NCI-H446 (cell line): ENCODE data around the gene EBP.
A peak's percentile ranks its signal among the peaks of the same experiment; 100 is the strongest.
"Not testable (repeated sequence)": the region's sequence is repeated elsewhere in the genome, so short reads cannot be mapped to it uniquely, and the experiment has no call there.

ENCODE experiments used
- DNase-seq, 2 experiments: peaks; one replicate each; lab custom pipeline; 2025; lab: John Stamatoyannopoulos, UW

EBP gene

DNA sequence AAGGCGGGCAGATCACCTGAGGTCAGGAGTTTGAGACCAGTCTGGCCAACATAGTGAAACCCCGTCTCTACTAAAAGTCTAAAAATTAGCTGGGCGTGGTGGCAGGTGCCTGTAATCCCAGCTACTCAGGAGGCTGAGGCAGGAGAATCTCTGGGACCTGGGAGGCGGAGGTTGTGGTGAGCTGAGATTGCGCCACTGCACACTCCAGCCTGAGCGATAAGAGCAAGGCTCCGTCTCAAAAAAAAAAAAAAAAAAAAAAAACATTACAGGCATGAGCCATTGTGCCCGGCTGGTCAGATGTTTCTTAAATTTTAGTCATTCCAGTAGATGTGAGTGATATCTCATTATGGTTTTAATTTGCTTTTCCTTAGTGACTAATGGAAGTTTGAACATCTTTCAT lies 4.2 kb downstream of the EBP start:
- not testable (repeated sequence) for DNase-seq

DNA sequence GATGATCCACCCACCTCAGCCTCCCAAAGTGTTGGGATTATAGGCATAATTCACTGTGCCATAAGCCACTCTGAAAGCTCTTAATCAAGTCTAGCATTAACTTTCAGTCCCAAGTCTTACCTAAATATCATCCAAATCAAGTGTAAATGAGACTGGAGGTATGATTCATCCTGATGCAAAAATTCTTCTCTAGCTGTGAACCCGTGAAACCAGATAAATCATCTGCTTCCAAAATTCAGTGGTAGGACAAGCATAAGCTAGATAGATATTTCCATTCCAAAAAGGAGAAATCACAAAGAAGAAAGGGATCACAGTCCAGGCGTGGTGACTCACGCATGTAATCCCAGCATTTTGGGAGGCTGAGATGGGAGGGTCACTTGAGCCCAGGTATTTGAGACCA lies 9.1 kb downstream of the EBP start:
- DNase-seq = no peak

DNA sequence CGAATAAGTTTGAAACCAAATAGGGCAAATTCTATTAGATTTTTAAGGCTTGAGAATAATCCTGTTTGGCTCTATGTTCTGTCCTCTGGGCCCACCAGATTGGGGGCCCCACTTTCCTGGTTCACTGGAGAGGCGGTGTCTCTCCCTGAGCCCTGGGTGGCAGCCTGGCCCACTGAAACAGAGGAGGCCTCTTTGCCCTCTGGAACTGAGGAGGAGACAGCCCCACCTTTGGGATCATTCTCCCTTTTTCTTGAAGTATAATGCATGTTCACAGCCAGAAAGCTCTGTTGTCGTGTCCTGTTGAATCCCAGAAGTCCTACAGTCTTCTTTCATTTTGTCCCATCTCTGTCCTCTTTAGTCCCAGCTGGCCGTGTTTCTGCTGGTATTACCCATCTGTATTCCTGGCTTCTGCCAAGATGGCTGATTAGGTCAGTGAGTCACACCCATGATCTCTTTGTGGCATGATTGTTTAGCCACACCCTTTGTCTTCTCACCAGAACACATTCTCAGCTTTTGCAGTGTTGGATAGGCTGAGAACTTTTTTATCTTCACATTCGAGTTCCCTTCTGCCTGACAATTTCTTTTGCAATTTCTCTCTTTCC lies 9.9 kb downstream of the EBP start:
- peak in 1 of 2 experiments; percentile 24 for DNase-seq

DNA sequence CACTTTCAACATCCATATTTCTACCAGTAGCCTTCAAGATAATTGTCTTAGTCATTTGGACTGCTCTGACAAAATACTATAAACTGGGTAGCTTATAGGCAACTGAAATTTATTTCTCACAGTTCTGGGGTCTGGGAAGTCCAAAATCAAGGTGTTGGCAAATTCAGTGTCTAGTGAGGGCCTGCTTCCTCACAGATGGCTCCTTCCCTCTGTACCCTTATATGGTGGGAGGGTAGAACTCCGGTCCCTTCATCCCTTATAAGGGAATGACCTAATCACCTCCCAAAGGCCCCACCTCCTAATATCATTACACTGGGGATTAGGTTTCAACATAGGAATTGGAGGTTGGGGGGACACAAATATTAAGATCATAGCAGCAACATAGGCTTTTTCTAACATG lies 10.6 kb downstream of the EBP start:
- DNase-seq = no peak

DNA sequence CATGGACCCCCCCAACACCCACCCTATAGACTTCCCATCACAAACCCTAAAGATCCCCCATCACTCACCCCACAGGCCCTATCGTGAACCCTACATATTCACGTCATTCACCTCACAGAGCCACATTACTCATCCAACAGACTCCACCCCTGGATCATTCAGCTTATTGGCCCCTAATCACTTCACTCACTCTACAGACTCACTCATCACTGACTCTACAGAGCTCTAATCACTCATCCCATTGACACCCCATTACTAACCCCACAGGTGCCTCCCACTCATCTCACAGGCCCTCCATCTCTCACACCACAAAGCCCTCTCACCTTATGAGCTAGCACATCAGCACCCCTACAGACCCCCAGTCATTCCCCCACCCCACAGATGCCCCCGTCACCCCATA lies 11.6 kb downstream of the EBP start:
- DNase-seq = no peak

DNA sequence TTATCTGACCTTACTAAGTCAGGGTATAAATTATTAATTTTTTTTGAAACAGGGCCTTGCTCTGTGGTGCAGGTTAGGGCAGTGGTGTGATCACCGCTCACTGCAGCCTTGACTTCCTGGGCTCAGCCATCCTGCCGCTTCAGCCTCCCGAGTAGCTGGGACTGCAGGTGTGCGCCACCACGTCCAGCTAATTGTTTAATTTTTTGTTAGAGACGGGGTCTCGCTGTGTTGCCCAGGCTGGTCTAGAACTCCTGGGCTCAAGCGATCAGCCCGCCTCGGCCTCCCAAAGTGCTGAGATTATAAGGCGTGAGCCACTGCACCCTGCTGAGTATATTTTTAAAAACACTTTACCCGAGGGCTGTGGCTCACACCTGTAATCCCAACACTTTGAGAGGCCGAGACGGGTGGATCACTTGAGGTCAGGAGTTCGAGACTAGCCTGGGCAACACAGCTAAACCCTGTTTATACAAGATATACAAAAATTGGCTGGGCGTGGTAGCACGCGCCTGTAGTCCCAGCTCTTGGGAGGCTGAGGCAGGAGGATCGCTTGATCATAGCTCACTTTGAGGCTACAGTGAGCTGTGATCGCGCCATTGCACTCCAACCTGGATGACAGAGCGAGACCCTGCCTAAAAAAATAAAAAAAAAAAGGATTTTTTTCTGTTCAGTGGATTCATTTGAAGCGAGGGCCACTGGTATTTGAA lies 17.2 kb downstream of the EBP start:
- no peak for DNase-seq

DNA sequence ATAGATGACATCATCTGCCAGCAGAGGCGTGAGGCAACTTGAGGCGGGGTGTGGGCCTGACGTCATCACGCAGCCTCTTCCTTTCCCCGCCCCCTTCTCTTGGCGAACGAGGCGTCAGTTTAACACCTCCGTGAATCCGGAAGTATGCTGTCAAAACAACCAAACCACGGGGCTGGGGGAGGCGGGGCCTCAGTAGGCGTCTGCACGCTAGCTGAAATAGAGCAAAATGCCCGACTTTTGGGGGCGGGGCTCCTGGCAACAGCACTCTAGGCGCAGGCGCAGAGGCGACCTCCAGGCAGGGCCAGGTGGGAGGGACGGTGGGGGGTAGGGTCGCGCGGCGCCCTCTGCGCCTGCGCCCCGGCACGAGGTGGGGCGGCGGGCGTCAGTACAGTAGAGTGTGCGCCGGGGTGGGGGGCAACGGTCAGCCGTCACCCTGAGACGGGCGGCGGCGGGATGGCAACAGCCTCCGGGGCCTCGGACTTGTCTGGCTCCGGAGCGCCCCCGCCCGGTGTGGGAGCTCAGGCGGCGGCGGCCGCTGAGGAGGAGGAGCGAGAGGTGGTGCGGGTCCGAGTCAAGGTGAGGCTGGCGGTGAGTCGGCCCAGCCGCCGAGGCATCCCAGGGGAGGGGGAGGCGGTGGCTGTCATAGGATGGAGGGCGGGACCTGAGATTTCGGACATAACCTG lies 17.9 kb downstream of the EBP start, which contains the start of gene TBC1D25:
Gene TBC1D25, plus strand, starts transcription at position 370 of the 683 bp plus-strand sequence. Its CDS starts 84 bp downstream, at position 454.
- DNase-seq = peak; percentile 88 to 97

DNA sequence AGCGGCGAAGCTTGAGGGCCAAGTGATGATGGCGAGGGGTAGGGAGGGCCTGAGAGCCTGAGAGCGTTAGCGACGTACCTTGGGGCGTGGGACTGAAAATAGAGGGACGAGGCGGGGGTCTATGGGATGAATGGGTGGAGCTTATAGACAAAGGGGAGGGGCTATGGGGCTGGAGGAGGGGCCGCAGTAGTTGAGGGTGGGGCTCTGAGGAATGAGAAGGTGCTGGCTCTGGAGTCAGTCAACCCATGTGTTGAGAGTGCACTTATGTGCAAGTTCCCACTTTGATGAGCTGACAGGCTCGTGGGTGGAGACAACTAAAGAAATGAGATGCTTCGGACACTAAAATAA lies 18.4 kb downstream of the EBP start:
- DNase-seq = peak in 1 of 2 experiments; percentile 44

DNA sequence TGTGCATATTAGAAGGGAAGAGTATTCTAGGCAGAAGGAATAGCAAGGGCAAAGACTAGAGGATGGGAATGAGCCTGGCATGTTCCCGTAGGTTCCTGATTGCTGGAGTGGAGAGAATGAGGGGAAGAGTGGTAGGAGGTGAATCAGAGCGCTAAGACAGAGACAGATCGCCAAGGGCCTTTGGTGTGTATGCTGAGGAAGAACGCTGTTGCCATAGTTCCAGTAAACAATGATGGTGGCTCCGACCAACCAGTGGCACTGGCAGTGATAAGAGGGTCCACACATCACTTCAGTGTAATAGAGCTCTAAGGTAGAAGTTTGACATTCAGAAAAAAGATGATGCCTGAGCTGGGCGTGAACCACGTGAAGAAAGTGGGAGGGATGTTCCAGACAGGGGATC lies 18.9 kb downstream of the EBP start:
- no peak for DNase-seq

DNA sequence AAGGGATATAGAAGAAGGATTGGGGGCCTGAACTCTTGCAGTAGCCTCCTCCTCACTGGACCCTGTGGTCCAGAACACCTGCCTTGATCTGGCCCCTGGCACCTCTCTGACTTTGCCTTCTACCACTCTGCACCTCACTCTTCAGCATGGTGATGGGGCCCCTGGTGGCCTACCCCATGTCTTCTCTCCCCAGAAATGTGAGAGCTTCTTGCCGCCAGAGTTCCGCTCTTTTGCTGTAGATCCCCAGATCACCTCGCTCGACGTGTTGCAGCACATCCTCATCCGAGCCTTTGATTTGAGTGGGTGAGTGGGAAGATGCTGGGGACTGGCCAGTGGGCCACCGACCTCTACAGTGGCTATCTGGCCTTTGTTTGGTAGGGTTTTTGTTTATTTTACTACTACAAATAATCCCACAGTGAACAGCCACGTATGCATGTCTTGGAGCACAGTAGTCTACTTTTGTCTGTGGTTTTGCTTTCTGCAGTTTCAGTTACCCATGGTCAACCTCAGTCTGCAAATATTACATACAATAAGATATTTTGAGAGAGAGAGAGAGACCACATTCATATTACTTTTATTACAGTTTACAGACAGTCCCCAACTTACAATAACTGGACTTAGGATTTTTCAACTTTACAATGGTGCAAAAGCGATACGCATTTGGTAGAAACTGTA lies 19.7 kb downstream of the EBP start:
- no peak for DNase-seq

DNA sequence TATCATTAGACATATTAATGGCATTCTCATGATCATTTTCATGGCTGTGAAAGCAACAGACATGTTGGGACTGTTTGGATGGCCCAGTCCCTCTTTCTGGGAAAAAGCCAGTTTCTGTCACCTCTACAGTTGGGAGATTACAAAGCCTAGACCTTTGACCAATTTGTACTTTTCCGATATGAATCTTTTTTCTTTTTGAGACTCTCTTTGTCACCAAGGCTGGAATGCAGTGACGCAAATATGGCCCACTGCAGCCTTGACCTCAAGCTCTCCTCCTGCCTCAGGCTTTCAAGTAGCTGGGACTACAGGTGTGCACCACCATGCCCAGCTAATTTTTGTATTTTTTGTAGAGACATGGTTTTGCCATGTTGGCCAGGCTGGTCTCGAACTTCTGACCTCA lies 27.3 kb downstream of the EBP start:
- no peak for DNase-seq

DNA sequence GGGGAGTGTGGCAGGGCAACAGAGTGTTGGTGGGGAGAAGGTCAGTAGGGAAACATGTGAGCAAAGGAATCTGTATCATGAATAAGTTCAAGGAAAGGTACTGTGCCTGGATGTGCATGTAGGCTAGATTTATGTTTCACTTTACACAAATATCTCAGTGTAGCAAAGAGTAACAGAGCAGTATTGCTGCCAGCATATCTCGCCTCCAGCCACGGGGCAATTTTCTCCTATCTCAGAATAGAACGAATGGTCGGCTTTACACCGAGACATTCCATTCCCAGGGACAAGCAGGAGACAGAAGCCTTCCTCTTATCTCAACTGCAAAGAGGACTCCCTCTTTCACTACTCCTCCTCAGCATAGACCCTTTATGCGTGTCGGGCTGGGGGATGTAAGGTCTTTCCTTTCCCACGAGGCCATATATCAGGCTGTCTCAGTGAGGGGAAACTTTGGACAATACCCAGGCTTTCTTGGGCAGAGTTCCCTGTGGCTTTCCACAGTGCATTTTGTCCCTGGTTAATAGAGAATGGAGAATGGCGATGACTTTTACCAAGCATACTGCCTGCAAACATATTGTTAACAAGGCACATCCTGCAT lies 34.2 kb downstream of the EBP start:
- DNase-seq = not testable (repeated sequence)

DNA sequence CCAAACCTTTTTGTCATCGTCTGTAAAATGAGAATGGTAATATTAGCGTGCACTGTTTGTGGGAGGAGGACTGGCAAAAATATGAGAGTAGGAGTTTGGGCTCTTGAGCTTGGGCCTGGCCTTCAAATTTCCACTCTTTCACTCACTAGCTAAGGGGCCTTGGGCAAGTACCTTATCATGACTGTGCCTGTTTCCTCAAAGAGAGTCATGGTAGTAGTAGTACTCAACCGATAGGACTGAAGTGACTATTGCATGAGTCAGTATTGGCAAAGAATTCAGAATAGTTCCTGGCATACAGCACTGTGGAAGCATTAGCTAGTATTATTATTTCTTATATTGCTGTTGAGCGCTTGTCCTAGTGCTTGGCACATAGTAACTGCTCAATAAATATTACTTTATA lies 36.7 kb downstream of the EBP start:
- no peak for DNase-seq

DNA sequence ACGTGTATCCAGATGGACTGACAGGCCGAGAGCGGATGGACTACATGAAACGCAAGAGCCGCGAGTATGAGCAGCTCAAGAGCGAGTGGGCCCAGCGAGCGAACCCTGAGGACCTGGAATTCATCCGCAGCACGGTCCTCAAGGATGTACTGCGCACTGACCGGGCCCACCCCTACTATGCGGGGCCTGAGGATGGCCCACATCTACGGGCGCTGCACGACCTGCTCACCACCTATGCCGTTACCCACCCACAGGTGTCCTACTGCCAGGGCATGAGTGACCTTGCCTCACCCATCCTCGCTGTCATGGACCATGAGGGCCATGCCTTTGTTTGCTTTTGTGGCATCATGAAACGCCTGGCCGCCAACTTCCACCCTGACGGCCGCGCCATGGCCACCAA lies 38.0 kb downstream of the EBP start:
- DNase-seq = no peak

DNA sequence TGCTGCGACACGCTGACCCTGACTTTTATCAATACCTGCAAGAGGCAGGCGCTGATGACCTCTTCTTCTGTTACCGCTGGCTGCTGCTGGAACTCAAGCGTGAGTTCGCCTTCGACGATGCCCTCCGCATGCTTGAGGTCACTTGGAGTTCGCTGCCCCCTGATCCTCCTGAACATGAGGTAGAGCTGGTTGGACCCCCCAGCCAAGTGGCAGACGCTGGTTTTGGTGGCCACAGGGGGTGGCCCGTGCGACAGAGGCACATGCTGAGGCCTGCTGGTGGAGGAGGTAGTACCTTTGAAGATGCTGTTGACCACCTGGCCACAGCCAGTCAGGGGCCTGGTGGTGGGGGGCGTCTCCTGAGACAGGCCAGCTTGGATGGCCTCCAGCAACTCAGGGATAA lies 38.4 kb downstream of the EBP start:
- no peak for DNase-seq

DNA sequence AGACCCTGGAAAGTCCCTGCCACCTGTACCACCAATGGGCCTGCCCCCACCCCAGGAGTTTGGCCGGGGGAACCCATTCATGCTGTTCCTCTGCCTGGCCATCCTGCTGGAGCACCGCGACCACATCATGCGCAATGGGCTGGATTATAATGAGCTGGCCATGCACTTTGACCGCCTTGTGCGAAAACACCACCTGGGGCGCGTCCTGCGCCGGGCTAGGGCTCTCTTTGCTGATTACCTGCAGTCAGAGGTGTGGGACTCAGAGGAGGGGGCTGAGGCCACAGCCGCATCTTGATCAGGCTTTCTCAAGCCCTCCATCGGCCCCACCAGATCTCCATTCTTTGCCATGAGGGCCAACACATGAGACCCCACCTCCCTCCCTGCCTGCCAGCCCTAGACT lies 39.1 kb downstream of the EBP start:
- no peak for DNase-seq

DNA sequence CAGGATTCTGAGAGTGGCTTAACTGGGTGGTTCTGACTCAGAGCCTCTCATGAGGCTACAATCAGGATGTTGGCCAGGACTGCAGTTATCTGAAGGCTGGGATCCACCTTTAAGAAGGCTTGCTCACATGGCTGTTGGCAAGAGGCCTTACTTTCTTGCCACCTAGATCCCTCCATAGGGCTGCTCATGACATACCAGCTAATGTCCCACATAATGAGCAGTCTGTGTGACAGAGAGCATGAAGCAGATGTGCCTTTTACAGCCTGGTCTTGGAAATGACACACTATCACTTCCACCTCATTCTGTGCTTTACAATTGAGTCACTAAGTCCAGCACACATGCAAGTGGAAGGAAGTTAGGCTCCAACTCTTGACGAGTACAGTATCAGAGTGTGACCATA lies 48.4 kb downstream of the EBP start:
- no peak for DNase-seq

DNA sequence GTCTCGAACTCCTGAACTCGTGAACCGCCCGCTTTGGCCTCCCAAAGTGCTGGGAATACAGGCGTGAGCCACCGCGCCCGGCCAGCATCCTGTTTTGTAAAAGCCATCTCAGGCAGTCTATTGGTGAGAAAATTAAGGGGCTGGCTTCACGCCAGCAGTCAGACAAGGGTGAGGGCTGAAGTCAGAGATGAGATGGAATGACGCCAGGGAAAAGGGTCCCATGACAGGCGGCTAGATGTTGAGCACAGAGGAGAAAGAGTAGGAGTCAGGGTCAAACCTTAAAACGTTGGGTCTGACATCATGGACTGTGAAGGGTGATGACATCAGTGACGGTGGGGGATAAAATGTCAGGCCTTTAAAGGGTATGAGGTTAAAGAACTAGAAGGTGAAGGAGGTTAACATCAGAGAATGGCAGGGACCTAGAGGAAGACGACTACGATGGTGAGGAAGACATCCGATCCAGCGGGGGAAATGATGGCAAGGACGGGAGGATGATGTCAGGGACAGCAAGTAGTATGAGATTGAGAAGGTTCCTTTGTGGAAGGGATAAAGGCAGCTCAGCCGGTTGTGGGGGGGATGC lies 52.2 kb downstream of the EBP start:
- peak in 1 of 2 experiments; percentile 42 for DNase-seq

DNA sequence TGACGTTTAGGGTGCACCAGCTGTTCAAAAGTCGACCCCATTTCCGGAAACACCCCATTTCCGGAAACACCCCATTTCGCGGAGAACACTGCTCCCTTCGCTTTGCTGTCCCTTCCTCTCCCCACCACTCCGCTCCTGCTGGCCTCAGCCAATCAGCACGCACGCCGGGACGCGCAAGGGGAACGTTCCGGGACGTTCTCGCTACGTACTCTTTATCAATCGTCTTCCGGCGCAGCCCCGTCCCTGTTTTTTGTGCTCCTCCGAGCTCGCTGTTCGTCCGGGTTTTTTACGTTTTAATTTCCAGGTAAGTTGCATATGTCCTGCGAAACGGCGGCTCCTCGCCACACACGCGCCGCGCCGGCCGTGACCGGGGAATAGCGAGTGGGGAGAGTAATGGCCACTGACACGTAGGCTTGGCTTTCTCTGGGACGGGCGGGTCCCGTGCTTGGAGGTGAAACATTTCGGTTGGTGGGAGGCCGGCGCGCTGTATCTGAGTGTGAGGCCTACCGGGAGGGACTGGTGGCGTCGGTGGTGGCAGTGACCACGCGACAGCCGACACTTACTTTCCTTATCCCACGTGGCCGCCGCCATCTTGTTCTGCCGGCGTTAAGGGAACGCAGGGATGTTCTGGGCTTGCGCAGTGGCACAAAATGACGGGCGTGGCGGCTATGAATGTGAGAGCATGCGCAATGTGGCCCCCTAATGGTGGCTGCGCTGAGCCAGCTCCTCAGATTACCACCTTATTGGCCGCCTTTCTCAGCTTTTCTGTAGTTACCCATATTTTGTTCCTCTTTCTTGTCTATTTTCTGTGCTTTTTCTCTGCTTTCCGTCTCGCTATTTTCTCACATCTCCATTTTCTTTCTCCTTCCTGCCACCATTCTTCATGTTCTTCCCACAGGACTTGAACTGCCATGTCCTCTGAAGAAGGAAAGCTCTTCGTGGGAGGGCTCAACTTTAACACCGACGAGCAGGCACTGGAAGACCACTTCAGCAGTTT lies 53.0 kb downstream of the EBP start, which contains the start of gene RBM3:
Gene RBM3, plus strand, starts transcription at position 215 of the 997 bp plus-strand sequence. Its CDS starts 697 bp downstream, at position 912.
- DNase-seq = peak; percentile 84 to 87

DNA sequence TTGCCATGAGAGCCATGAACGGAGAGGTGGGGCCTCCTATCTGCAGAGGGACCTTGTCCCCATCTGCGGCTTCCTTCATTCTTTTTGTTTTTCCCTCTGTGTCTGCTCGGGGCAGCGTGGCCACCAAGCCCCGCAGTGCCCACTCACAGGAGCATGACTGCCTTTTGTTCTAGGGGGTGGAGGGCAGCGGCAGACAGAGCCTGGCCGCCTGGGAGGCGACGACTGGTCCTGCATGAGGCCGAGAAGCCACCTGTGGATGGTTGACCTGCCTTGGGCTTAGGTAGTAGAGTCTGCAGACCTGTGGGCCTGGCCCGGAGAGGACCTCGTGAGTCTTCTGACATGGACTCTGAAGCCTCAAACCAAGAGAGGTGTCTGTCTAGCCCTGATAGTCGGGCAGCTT lies 54.0 kb downstream of the EBP start:
- DNase-seq = no peak

DNA sequence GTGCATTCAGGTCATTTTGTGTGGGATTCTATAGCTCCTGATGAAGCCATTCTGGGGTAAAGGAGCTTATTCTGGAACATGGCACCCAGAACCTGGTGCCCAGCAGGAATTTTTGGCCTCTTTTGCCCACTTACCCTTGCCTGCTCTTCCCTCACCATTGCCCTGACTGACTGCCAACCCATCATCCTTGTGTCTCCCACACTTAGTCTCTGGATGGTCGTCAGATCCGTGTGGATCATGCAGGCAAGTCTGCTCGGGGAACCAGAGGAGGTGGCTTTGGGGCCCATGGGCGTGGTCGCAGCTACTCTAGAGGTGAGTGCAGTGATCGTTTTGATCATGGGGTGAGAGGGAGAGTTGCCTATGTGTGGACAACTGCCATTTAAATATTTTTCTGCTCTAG lies 54.5 kb downstream of the EBP start:
- DNase-seq = no peak
